Sigmoid colon (tissue), 4 donors: ENCODE measurements around the gene NTRK1.

Experiments
- EP300 ChIP-seq, 4 donors: sonication (generic); formaldehyde crosslinking; IDR thresholded peaks; one replicate each; pipeline ENCODE4 v1.6.1; 2017; ENCODE audit warnings: antibody characterized with exemption in 4 of 4
- POLR2A ChIP-seq, 2 donors: fragments of 450-650 bp; IDR thresholded peaks; one replicate each; pipeline ENCODE4 v1.6.1; 2016; ENCODE audit warnings: antibody characterized with exemption in 2 of 2, mild to moderate bottlenecking in 2 of 2, moderate library complexity in 2 of 2
- TF ChIP-seq, protein P1 (sequence below), 4 experiments: fragments of 450-650 bp in 3 of 4; fragments of 200-600 bp in 1 of 4; IDR thresholded peaks; one replicate each; pipeline ENCODE4 v1.5.1; 2016 to 2019; ENCODE audit warnings: antibody characterized with exemption in 4 of 4, mild to moderate bottlenecking in 3 of 4, moderate library complexity in 2 of 4

DNA sequence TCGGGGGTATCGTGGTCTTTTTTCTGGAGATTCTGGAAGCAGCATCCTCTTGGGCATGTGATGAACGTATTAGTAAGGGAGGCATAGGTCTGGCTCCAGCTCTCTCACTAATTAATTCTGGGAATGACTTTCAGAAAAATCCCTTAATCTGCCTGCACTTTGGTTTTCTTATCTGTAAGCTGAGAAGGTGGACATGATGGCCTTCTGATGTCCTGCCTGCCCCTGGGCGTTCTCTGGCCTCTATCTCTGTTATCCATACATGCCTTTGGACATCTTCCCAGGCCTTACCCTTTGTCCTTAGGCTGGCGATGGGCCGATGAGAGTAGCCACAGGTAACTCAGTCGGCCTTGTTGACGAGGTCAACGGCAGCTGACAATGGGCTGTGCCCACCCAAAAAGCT, 8.8 kb downstream of the NTRK1 start:
- TF ChIP-seq, protein P1, sequence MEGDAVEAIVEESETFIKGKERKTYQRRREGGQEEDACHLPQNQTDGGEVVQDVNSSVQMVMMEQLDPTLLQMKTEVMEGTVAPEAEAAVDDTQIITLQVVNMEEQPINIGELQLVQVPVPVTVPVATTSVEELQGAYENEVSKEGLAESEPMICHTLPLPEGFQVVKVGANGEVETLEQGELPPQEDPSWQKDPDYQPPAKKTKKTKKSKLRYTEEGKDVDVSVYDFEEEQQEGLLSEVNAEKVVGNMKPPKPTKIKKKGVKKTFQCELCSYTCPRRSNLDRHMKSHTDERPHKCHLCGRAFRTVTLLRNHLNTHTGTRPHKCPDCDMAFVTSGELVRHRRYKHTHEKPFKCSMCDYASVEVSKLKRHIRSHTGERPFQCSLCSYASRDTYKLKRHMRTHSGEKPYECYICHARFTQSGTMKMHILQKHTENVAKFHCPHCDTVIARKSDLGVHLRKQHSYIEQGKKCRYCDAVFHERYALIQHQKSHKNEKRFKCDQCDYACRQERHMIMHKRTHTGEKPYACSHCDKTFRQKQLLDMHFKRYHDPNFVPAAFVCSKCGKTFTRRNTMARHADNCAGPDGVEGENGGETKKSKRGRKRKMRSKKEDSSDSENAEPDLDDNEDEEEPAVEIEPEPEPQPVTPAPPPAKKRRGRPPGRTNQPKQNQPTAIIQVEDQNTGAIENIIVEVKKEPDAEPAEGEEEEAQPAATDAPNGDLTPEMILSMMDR (IDR thresholded peaks at IDR 0.05), result no peak
- no peak for TF ChIP-seq POLR2A (IDR thresholded peaks at IDR 0.05)
- no peak for TF ChIP-seq EP300 (IDR thresholded peaks at IDR 0.05)
